Left renal pelvis (tissue), 4 donors: ENCODE measurements around the gene IMMP2L. TPM values are rescaled to one million over a fixed set of nuclear protein-coding genes. Genes with fewer than 3 reads are reported as not detected.
A peak's percentile ranks its signal among the peaks of the same experiment; 100 is the strongest.

ENCODE experiments used
- DNase-seq, 4 donors: peaks; one replicate each; pipeline ENCODE4 v3.0.0-alpha.2; 2013; ENCODE audit warnings: low read depth in 4 of 4, low spot score in 3 of 4
- polyA plus RNA-seq, 4 donors: library from polyadenylated mRNA; unstranded; fragments of 120-200 nt; gene quantifications; one replicate each; pipeline ENCODE4 v1.2.1, GENCODE V29; 2013; ENCODE audit not compliant: insufficient read length in 4 of 4

IMMP2L gene
- polyA plus RNA-seq, 4 donors: 19.8 to 41.9 (median 41.3) TPM

DNA sequence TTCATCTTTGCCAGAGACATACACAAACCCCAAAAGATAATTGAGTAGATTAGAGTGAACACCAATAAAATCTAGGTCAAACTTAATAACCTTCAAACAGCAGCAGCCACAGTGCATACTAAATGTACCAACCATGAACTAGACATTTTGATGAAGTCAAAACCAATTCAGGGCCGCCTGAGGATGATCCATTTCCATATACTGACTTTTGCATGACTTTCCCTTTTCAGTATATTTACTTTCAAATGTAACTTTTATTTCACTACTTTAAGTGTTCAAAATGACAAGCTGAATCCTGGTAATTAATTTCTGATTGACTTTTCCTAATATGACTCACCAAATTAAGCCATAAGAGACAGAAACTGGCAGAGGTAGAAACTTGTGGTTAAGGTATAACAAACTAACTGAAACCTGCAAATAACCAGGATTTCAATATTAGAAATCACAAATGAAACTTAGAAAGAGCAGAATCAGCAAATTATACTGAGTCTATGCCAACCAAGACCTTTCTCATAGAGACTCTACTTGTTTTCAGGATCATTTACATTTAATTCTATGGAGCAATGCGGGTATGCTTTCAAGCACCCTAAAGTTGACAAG, 643.2 kb downstream of the IMMP2L start:
- no peak for DNase-seq

DNA sequence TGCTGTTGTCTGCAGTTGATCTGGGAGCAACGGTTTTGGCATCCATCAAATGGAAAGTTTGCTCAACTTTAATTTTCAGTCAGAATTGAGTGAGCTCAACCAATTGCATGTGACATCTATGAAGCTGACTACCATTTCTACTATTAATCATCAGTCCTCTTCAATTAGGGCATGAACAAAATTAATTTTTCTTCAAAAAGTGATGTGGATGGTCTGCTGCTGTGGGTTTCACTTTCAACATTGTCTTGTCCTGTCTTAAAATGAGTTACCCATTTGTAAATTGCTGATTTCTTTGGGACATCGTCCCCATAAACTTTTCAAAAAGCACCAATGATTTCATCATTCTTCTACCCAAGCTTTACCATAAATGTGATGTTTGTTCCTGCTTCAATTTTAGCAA, 648.0 kb downstream of the IMMP2L start:
- DNase-seq: no peak

DNA sequence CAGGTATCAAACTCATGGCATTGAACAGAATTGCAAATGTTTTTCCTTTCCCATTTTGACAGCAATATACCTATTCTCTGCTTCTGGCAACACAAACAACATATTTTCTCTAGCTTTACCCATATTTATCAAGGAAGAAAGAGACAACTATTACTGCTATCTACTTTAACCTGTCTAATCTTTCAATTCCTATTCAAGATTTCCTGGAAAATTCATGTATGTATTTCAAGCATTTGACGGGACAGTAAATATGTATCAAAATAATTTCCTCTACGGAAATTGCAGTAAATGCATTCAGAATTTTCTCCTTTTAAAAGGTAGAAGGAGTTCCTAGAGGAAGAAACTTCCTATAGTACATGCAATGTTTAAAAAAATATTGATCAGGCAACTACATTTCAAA, 650.7 kb downstream of the IMMP2L start:
- no peak for DNase-seq

DNA sequence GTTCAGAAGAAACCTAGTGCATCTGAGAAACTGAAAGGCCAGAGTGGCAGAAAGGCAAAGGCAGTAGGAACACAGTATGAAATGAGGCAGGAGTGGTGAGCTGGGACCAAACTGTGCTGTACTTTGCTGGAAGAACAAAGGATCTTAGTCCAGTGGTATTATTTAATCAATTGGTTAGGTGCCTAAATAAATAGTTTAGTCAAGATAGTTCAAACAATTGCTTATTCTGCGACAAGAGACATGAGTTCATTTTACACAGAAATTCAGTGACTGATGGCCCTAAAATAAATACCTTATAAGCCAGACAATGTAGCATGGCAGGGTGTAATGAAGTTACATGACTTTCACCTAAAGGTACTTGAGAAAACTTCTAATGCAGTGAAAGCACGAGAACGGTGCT, 653.2 kb downstream of the IMMP2L start:
- no peak for DNase-seq

DNA sequence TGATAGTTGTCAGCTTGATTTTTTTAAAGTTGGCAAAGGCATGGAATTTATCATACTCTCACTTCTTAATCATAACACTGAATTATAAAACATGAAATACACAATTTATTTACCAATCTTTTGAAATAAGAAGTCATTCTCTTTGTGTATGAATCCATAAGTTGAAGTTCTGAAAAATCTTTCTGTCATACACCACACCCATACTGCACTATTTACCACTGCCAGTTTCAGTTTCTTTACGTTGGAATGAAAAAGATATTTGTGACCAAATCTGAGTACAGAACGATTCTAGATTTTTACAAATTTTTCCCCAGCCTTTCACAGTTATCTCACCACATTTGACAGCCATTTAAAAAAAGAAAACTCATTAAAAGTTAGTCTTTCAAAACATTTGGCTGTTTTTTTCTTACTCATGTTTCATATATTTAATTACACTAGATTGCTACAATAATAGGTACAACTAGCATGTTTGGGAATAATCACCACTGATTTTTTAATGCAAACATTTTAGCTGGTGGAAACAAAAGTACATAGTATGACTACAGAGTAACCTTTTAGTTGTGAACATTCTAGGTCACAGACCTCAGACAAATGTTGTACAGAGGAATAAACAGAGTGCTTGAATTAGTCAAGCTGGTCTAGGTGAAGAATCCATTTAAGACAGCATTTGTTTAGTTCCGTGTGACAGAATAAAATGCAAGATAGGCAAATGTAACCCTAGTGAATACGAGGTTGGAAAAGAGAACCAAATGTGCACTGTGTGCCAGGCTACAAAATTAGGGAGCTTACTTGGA, 656.3 kb downstream of the IMMP2L start:
- DNase-seq: no peak

DNA sequence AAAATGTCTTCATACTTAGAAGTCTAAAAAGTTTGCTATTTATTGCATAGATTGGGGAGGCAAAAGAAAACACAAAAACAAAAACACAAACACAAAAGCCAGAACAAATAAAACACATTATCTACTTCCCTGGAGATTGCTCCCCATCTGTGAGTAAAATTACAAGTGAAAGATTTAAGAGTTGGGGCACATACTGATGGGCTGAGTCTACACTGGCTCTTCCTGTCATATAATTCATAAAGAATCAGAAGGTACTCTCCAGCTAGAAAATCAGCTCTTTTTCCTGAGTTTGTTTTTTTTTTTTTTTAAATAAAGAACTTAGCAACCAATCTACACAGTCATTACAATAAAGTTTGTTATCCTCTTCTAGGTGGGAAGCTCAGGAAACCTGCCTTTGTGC, 663.8 kb downstream of the IMMP2L start:
- DNase-seq: no peak

DNA sequence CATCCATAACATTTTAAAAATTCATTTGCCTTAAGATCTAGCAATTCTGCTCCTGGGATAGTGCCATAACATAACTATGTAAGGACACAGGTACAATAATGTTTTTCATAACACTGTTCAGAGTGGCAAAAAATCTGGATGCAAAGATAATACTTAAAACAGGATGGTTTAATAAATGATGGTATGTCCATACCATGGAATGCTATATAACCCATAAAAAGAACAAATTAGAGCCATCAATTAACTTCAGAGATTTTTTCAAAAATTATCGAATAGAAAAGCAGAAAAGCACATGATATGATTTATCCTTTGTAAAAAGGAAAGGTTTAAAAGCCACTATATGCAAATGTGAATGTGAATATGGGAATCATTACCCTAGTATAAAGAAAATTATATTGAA, 664.8 kb downstream of the IMMP2L start:
- DNase-seq: no peak

DNA sequence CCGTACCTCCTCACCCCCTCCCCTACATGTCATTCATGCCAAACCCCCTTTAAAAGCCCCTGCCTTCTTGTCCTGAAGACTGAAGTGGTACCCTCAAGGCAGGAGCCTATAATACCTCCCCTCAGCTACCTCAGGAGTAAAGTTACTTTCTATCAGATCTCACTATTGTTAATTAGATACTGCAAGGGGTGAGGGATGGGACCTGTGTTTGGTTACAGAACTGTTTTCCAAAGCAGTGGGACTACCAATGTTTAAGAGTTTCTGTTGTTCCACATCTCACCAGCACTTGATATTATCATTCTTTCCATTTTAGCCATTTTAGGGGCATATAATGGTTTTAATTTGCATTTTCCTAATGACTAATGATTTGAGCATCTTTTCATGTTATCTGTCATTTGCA, 668.2 kb downstream of the IMMP2L start:
- no peak for DNase-seq

DNA sequence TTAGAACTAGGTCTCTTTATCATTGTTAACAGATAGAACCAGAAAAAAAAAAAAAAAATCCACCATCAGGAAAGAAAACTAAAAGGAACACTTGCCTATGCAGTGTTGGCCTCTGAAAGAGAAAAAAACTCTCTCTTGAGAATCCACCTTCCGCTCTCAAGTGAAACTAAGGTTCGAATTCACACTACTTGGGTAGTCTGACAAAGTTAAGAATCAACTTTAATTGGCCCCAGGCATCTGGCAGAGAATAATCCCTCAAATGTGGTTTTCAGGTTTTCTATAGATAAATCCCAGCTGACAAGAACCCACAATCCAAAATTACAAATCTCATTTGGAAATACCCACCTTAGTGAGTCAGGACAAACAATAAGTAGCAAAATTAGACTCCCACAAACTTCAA, 671.1 kb downstream of the IMMP2L start:
- DNase-seq: no peak

DNA sequence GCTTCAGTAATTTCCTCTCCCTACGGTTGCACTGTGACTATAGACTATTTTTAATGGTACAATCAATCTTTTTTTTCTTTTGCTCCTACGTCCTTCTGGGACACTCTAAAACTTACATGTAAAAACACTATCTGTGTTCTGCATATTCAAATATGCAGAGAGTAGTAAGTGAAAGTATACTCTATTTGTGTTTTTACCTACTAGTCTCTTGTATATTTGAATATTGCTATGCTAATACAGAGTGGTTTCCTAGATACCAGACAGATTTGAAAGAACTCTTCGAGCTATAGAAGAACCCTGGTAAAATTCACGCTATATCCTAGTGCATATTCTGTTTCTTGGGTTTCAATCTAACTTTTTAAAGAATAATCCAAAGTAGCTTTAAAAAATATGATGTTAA, 672.2 kb downstream of the IMMP2L start:
- DNase-seq: no peak

DNA sequence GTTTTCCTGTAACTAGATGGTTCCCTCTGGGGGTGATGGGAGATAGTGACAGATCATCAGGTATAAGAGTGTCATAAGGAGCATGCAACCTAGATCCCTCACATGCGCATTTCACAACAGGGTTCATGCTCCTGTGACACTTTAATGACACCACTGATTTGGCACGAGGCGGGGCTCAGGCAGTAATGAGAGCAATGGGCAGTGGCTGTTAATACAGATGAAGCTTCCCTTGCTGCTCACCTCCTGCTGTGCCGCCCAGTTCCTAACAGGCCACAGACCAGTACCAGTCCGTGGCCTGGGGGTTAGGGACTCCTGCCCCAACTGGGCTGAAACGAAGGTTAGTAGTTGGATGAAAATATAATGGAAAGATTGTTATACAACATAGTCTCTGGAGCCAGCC, 673.0 kb downstream of the IMMP2L start:
- DNase-seq: no peak

DNA sequence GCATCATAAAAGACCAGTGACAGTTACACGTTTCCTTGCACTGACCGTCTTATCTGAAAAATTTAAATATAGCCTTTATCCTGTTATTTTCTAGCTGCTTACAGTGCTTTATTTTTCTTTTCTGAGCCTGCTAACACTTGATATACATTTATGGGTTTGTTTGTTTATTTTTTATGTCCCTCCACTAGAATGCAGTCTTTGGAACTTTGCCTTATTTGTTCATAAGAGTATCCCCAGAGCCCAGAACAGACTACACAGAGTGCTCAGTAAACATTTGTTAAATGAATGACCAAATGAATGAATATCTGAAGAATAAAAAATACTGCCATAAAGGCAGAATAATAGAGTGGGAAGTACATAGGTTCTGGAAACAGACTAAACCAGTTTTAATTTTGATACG, 673.7 kb downstream of the IMMP2L start:
- DNase-seq: no peak

DNA sequence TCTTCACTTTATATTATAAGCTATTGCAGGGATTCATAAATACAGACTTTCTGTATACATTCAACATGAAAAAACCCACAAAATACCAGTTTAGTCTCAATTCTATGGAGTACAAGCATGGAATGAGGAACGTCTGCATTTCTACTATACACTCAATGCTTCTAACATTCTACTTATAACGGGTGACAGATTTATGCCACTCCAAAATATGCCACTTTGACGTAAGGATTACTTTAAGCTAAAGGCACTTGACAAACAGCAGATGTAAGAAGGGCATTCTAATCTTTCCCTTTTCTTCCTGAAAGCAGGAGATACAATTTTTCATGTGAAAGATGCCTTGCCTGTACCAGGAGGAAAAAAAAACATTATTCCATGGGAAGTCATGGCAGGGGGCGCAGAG, 676.8 kb downstream of the IMMP2L start:
- DNase-seq: no peak

DNA sequence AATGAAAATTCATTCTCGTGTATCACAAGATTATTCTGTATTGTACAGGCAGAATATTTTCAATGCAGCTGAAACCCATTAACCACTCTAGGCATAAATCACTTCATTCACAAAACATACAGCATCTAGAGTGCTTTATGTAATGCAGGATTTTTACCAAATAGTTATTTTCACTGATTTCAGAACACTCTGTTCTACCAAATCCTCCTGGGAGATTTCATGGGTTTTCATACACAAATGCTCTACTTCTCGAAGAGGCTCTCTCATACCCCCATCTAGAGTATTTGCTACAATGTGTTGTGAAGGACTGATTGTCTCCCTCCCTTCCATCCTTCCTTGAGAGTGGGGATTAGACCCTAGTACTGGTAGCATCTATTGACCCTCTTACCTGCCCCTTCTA, 680.6 kb downstream of the IMMP2L start:
- no peak for DNase-seq

DNA sequence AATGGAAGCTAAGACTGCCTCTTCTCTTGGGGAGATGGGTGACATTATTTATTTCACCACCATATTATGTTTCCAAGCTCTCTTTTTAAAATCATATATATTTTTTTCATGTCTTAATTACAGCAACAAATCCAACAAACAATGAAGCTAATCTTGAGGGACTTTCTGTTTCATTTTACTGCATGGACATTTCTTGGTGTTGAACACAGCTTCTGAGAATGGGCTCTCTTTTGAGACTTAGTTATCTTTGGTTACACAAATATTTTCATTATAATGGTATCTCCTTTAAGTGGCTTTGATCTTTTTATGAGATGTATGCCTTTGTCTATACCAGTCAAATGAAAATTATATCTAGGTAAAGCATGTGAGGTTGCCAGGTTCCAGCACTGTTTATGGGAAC, 681.3 kb downstream of the IMMP2L start:
- DNase-seq: no peak

DNA sequence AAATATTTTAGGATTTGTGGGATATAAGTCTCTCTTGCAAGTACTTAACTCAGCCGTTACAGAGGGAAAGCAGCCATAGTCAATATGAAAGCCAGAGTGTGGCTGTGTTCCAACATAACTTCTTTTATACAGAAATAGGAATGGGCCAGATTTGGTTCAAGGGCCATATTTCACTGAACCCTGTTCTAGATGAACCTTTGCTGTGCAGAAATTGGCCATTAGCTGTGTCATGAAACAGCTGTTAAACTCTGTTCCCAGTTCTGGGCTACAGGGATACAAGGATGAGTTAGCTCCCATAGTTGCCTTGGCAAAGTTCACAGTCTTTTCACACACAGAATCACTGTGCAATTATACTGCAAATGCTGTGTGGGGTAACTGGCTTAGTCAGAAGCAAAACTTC, 685.3 kb downstream of the IMMP2L start:
- DNase-seq: peak; percentile 18 to 32 (median 26)

DNA sequence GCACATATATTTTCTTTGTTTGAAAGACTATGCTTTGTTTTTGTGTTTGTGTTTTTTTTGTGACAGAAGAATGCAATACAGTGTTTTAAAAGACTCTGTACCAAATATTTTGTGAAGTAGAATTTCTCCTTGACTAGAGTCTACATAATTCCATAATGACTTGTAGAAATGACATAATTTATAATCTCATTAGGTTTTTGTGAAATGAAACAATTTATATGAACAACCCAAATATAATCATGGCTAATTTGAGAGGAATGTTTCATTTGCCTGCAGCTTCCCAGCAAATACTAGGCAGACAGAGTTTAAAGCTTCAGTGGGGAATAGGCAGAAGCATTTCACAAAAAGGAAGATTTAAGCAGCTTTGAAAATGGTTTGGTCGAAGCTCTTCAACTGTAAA, 686.9 kb downstream of the IMMP2L start:
- DNase-seq: no peak

DNA sequence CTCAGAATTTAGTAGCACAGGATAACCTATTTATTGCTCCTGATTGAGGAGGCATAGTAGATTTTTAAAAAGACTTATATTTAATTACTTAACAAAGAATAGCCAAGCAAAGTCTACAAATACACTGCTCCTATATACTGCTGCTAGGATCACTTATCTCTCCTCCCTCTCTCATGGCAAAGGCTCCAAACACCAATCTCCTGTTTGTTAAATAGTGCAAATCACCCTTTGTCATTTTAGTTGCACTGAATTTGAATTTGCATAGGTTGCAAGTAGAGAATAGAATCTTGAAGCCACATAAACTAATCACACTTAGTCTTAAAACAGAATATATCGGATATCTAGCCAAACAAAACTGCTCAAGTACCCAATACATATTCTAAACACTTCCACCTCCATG, 690.4 kb downstream of the IMMP2L start:
- no peak for DNase-seq

DNA sequence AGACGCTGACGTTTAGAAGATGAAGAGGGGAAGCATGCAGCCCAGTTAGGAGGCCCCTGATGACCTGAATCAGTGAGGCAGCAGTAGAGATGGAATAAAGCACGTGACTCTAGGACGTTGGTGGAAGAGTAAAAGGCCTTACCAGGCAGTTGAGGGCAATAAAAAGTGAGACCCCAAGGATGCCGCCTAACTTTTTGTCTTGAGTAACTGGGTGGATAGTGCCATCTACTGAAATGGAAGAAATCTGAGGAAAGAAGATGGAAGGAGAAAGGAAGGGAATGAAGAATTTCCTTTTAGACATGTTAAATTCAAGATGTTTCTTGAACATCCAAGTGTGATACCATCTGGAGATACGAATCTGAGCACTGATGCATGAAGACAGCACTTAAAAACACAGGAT, 691.4 kb downstream of the IMMP2L start:
- no peak for DNase-seq

DNA sequence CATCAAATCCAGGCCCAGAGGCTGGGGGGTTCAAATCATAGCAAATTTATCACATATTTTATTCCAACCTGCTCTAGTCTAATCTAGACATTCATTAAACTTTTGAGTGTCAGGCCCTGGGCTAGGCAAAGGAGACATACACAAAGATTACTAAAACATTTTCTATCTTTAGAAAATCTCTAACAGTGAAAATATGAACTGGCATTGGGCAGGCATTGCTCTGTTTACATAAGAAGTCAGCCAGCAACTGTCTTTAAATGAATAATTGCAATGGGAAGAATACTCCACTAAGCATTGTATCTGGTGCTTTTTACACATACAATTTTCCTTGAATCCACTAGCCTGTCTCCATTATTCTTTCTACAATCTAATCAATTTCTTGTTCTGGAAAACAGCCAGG, 693.8 kb downstream of the IMMP2L start:
- DNase-seq: no peak

DNA sequence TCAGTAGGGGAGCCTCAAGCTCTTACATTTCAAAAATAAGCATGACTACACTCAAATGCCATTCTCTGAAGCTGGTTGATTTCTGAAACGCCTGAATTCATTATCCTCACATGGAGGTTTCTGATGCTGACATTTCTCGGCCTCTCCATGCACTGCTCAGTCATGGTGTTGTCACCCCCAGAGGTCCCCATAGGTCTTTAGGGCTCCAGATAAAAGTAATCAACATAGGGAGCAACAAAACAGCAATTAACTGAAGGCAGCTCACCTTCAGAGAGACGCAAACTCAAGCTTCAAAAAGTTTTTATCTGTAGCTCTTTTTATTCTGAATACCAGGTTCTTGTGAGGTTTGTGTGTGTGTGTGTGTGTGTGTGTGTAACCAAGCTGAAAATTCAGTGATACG, 694.5 kb downstream of the IMMP2L start:
- no peak for DNase-seq

DNA sequence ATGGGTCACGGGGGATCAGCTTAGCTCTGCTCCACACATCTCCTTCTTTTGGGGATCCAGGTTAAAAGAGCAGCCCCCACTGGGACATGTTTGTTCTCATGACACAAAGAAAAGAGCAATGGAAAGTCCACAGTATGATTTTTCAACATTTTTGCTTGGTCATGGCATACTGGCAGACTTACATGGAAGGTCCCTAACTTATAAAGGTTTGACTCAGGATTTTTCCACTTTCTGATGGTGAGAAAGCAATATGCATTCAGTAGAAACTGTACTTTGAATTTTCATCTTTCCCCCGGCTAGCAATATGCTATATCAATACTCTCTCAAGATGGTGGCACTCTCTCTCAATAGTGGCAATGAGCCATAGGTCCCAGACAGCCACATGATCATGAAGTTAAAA, 699.0 kb downstream of the IMMP2L start:
- DNase-seq: no peak

DNA sequence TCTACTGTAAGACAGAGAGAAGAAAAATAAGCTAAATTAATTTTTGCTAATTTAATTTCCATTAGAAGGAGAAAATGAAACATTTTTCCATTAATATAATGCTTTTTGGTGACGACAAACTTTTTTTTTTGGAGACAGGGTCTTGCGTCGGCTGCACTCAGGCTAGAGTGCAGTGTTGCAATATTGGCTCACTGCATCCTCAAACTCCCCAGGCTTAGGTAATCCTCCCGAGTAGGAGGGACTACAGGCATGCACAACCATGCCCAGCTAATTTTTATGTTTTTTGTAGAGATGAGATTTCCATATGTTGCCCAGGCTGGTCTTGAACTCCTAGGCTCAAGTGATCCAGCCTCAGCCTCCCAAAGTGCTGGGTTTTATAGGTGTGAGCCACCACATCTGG, 701.1 kb downstream of the IMMP2L start:
- DNase-seq: no peak
